ENCODE results near the gene NOD2.

Gene NOD2

DNA sequence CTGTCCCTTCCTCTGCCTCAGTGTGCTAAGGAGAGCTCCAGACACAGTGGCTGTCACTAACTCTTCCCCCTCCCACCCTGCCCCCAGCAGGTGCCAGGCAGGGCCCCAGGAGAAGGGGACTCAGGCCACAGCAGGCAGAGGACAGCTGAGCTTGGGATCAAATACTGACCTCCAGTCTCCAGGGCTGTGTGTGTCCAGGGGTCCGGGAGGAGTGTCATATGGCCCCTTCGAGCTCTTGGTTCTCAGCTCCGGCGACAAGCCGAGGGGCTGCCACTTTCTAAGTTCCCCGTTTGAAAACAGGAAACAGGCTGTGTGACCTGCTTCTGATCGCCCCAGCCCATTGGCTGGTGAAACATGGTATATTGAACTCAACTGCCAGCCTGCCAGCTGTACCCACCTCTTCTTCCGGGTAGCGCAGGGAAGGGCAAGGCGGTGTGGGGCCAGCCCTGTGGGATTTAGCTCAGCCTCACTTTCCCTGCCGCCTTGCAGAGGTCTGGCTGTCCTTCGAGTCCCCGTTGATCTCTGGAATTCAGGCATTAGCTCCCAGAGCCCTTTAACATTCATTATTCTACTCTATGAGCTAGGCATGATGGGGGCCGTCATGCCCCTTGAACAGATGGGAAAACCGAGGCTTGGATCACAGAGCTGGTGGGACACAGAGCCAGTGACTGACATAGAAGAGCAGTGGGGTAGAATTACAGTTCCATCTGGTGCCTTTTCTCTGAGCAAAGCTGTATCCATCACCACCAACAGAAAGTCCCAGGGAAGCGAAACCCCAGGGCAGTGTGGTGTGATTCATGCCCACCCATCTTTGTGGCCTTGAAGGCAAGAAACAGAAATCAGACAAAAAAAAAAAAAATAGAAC is 12.2 kb upstream of the NOD2 start, which contains the start of gene SNX20:
Gene SNX20, minus strand, starts transcription at position 292 of the 865 bp plus-strand sequence. CDS start 3,786 bp downstream, outside the sequence.
- H3K27me3 ChIP-seq (ENCODE audit: control insufficient read depth, insufficient read depth, low read length): no peaks in the 10 kb centered on the region
- H2AFZ ChIP-seq: no peak within 1 kb of the TSS
- no peak within 1 kb of the TSS for H3K27ac ChIP-seq
- no peak within 1 kb of the TSS for H3K4me2 ChIP-seq (ENCODE audit: low read length)
- no peaks in the 10 kb centered on the region for H3K36me3 ChIP-seq (ENCODE audit: control insufficient read depth, insufficient read depth, low read length)
- H3K4me3 ChIP-seq (ENCODE audit: low read depth, low read length): no peak within 1 kb of the TSS
- no peaks in the 10 kb centered on the region for H3K9me3 ChIP-seq (ENCODE audit: control insufficient read depth, low read length)
- H3K79me2 ChIP-seq: no peaks in the 10 kb centered on the region
- no peak within 1 kb of the TSS for H3K9ac ChIP-seq
- no peaks in the 10 kb centered on the region for H3K4me1 ChIP-seq
- TF ChIP-seq CTCF (IDR thresholded peaks at IDR 0.05): no peak

GRCh38 chr16:50683689-50684374 is 9.6 kb upstream of the NOD2 start:
- no peaks in the 10 kb centered on the region for H3K9me3 ChIP-seq (ENCODE audit: control insufficient read depth, low read length)
- no peak overlapping the region for H3K27ac ChIP-seq
- no peaks in the 10 kb centered on the region for H3K36me3 ChIP-seq (ENCODE audit: control insufficient read depth, insufficient read depth, low read length)
- TF ChIP-seq CTCF (IDR thresholded peaks at IDR 0.05): no peak
- H3K27me3 ChIP-seq (ENCODE audit: control insufficient read depth, insufficient read depth, low read length): no peaks in the 10 kb centered on the region
- no peak overlapping the region for H2AFZ ChIP-seq
- no peak overlapping the region for H3K9ac ChIP-seq
- H3K79me2 ChIP-seq: no peaks in the 10 kb centered on the region
- no peak overlapping the region for H3K4me2 ChIP-seq (ENCODE audit: low read length)
- no peaks in the 10 kb centered on the region for H3K4me1 ChIP-seq
- H3K4me3 ChIP-seq (ENCODE audit: low read depth, low read length): no peak overlapping the region

- Histone ChIP-seq H3K27ac (no peak overlapping the region), H3K9ac (no peak overlapping the region), H3K79me2 (no peaks in the 10 kb centered on the region)
These were observed 8.5 kb upstream of the NOD2 start for GRCh38 chr16:50684823-50685461.

DNA sequence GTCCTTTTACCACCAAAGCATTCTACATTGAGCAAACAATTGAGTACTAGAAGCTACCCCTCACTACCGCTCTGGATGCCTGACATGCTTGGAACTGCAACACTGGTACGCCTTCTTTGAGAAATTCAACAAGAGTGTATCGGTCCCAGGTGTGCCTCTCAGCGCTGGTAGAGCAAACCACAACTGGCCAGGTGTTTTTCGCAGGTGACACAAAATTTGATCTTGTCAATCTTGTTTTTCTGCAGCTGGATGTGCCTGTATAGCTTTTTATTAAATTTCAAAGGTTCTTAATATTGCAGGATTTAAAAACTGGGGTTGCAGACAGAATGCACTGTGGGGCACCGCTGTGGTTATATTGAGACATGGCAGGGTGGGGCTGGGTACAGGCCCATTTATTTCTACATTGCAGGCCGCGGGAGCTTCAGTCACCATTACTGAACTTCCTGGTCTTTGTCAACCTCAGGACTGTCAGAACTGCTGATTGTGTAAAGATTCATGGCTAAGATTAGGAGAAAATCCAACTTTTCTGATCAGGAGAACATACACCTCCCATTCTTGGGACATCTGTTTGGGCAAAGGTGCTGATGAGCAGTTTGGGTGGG is 7.8 kb upstream of the NOD2 start:
- H2AFZ ChIP-seq: no peak overlapping the region
- no peak overlapping the region for H3K27ac ChIP-seq
- H3K4me2 ChIP-seq (ENCODE audit: low read length): peak overlapping the region; percentile 18
- H3K9ac ChIP-seq: no peak overlapping the region
- H3K4me3 ChIP-seq (ENCODE audit: low read depth, low read length): no peak overlapping the region
- H3K79me2 ChIP-seq: no peaks in the 10 kb centered on the region
- no peaks in the 10 kb centered on the region for H3K4me1 ChIP-seq
- H3K36me3 ChIP-seq (ENCODE audit: control insufficient read depth, insufficient read depth, low read length): no peaks in the 10 kb centered on the region
- no peaks in the 10 kb centered on the region for H3K27me3 ChIP-seq (ENCODE audit: control insufficient read depth, insufficient read depth, low read length)
- no peak for TF ChIP-seq CTCF (IDR thresholded peaks at IDR 0.05)
- no peaks in the 10 kb centered on the region for H3K9me3 ChIP-seq (ENCODE audit: control insufficient read depth, low read length)

More at GRCh38 chr16:50684823-50685461, 8.5 kb upstream of the NOD2 start:
- no peak overlapping the region for H2AFZ ChIP-seq
- H3K27me3 ChIP-seq (ENCODE audit: control insufficient read depth, insufficient read depth, low read length): no peaks in the 10 kb centered on the region
- no peaks in the 10 kb centered on the region for H3K4me1 ChIP-seq
- no peak overlapping the region for H3K4me2 ChIP-seq (ENCODE audit: low read length)
- no peak overlapping the region for H3K4me3 ChIP-seq (ENCODE audit: low read depth, low read length)
- no peaks in the 10 kb centered on the region for H3K36me3 ChIP-seq (ENCODE audit: control insufficient read depth, insufficient read depth, low read length)
- TF ChIP-seq CTCF (IDR thresholded peaks at IDR 0.05): no peak
- H3K9me3 ChIP-seq (ENCODE audit: control insufficient read depth, low read length): no peaks in the 10 kb centered on the region
